Stomach (tissue), 9 donors: Measurements from ENCODE around the gene KIZ. TPM values are rescaled to one million over a fixed set of nuclear protein-coding genes. Genes with fewer than 3 reads are reported as not detected.

Experiments
- DNase-seq, 2 donors: peaks; one replicate each; pipeline versions ENCODE4 v3.0.0 to v3.0.0-alpha.2; 2013 to 2019
- H3K27ac ChIP-seq, 5 donors: fragments of 200-600 bp in 4 of 5; sonication (generic) in 4 of 5; one replicate each; pipeline ENCODE4 v1.5.1; 2013 to 2019; ENCODE audit warnings: mild to moderate bottlenecking in 1 of 5, moderate library complexity in 1 of 5
- H3K27me3 ChIP-seq, 3 donors: fragments of 200-600 bp; sonication (generic); one replicate each; pipeline ENCODE4 v1.5.1; 2017 to 2019; ENCODE audit warnings: mixed run types in 1 of 3
- H3K36me3 ChIP-seq, 4 donors: fragments of 200-600 bp; sonication (generic); 1 replicate in 3 of 4; 2 replicates in 1 of 4; pipeline ENCODE4 v1.5.1; 2016 to 2019
- H3K4me1 ChIP-seq, 4 donors: fragments of 200-600 bp; sonication (generic); one replicate each; pipeline ENCODE4 v1.5.1; 2016 to 2019
- H3K4me3 ChIP-seq, 4 donors: fragments of 200-600 bp; sonication (generic) in 3 of 4; one replicate each; pipeline ENCODE4 v1.5.1; 2016 to 2019; ENCODE audit warnings: mild to moderate bottlenecking in 1 of 4
- H3K9me3 ChIP-seq, 4 donors: fragments of 200-600 bp; sonication (generic); one replicate each; pipeline ENCODE4 v1.5.1; 2016 to 2019
- EP300 ChIP-seq: sonication (generic); formaldehyde crosslinking; IDR thresholded peaks from one replicate; pipeline ENCODE4 v1.6.1; 2017; ENCODE audit warnings: antibody characterized with exemption
- POLR2A ChIP-seq, 4 donors: fragments of 450-650 bp; IDR thresholded peaks; one replicate each; pipeline ENCODE4 v1.6.1; 2016; ENCODE audit warnings: antibody characterized with exemption in 4 of 4, control low read depth in 2 of 4, mild to moderate bottlenecking in 1 of 4, moderate library complexity in 1 of 4
- POLR2AphosphoS5 ChIP-seq, 3 donors: sonication (generic); formaldehyde crosslinking; IDR thresholded peaks; one replicate each; pipeline ENCODE4 v1.6.1; 2016; ENCODE audit warnings: antibody characterized with exemption in 3 of 3
- WGBS, 5 donors: extraction: QIAGEN DNeasy Blood & Tissue Kit in 3 of 5; methylation state at CpG; one replicate each; pipeline versions ENCODE4 v1.1.5 to v1.1.7; 2013 to 2018; 5-methylcytosine and 5-hydroxymethylcytosine counted together
- intact Hi-C: fragments of 100-400 bp; cut with DNase I; formaldehyde crosslinking; loops from one replicate; pipeline ENCODE4 v1.15.1; 2023; ENCODE audit warnings: low total_unique reads
- polyA plus RNA-seq, 3 donors: library from polyadenylated mRNA; stranded (reverse); fragments of 200-250 nt; gene quantifications; one replicate each; pipeline ENCODE4 v1.2.3, GENCODE V29; 2013
- total RNA-seq, 5 donors: library from RNA; depleted of rRNA; stranded (reverse); fragments of >200 nt; gene quantifications; one replicate each; pipeline versions ENCODE4 v1.1.0 to v1.2.3, GENCODE V29; 2014 to 2016
- TF ChIP-seq, protein P1 (sequence below), 7 experiments: fragments of 450-650 bp in 4 of 7; fragments of 200-600 bp in 3 of 7; sonication (generic) in 3 of 7; IDR thresholded peaks; one replicate each; pipeline ENCODE4 v1.5.1; 2016 to 2019; ENCODE audit warnings: antibody characterized with exemption in 7 of 7, control low read depth in 2 of 7, mild to moderate bottlenecking in 1 of 7
- donor health status: healthy with polysubstance abuse.
- donor health status: Bipolar disorder and iron deficiency.
- donor health status: healthy.

Gene KIZ
- total and polyA plus RNA-seq, 8 donors, result 11.7 to 38.2 (median 15.1) TPM

DNA sequence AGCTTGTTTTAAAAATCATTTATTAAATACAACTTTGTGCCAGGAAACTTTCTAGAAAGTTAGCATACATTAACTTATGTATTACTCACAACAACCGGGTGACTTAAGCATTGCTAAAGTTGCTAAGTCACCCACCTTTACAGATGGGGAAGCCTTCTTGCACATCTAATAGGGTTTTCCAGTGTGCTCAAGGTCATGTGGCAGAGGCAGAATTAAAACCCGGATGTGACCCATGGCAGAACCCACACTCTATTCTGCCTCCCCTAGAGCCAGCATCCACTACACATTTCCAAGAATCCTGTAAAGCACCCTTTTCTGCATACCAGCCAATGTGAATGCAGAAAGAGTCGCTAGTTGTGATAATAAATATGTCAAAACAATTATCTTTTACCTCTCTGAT is 33.1 kb upstream of the KIZ start:
- peaks cover 0 to 90% (median 48%) of the 10 kb centered on the region in 3 donors for H3K27me3 ChIP-seq
- DNase-seq, result no peak

DNA sequence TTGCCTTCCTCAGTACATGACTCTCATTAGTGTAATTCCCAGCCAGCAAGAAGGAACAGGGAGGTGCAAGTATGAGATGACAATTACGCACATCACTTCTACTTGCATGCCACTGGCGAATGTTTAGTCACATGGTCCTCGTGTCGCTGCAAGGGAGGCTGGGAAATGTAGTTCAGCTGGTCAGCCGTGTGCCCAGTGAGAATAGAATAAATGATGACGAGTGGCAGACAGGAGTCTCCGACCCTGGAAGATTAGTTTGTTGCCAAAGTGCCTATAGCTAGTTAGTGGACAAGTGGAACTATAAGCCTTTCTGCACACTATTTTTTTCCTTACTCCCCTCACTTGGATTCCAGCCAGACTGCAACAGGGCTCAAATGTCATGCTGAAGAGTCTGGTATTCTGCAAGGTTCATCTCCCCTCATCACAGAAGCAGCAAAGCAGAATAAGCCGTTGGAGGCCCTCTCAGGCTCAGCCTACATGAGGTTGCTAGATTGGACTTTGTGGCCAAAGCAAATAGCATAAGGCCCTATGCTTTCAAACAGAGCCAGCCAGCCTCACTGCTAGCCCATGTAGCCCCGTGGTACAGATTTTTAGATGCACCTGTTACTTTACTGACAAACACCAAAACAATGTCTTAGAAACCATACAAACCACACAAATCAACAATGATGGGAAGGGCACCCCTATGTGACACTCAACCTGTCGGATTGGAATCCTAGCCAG is 29.4 kb upstream of the KIZ start:
- peaks cover 21 to 90% (median 51%) of the 10 kb centered on the region in 3 donors for H3K27me3 ChIP-seq
- DNase-seq, result peak in 1 of 2 donors; percentile 12

More for the DNA sequence above, 33.1 kb upstream of the KIZ start:
- no peak overlapping the region for H3K27ac ChIP-seq
- H3K9me3 ChIP-seq, result no peaks in the 10 kb centered on the region
- H3K36me3 ChIP-seq, result no peaks in the 10 kb centered on the region
- intact Hi-C loops, result no loop called here
- WGBS, 5 donors, result 69 to 85% (median 75%) methylated on average over 3 of the region's 3 CpGs
- TF ChIP-seq POLR2AphosphoS5 (IDR thresholded peaks at IDR 0.05) (no peak), POLR2A (IDR thresholded peaks at IDR 0.05) (no peak), EP300 (no peak)
- TF ChIP-seq, protein P1, sequence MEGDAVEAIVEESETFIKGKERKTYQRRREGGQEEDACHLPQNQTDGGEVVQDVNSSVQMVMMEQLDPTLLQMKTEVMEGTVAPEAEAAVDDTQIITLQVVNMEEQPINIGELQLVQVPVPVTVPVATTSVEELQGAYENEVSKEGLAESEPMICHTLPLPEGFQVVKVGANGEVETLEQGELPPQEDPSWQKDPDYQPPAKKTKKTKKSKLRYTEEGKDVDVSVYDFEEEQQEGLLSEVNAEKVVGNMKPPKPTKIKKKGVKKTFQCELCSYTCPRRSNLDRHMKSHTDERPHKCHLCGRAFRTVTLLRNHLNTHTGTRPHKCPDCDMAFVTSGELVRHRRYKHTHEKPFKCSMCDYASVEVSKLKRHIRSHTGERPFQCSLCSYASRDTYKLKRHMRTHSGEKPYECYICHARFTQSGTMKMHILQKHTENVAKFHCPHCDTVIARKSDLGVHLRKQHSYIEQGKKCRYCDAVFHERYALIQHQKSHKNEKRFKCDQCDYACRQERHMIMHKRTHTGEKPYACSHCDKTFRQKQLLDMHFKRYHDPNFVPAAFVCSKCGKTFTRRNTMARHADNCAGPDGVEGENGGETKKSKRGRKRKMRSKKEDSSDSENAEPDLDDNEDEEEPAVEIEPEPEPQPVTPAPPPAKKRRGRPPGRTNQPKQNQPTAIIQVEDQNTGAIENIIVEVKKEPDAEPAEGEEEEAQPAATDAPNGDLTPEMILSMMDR (IDR thresholded peaks at IDR 0.05), result no peak
- no peak overlapping the region for H3K4me3 ChIP-seq
- H3K4me1 ChIP-seq, result no peaks in the 10 kb centered on the region

DNA sequence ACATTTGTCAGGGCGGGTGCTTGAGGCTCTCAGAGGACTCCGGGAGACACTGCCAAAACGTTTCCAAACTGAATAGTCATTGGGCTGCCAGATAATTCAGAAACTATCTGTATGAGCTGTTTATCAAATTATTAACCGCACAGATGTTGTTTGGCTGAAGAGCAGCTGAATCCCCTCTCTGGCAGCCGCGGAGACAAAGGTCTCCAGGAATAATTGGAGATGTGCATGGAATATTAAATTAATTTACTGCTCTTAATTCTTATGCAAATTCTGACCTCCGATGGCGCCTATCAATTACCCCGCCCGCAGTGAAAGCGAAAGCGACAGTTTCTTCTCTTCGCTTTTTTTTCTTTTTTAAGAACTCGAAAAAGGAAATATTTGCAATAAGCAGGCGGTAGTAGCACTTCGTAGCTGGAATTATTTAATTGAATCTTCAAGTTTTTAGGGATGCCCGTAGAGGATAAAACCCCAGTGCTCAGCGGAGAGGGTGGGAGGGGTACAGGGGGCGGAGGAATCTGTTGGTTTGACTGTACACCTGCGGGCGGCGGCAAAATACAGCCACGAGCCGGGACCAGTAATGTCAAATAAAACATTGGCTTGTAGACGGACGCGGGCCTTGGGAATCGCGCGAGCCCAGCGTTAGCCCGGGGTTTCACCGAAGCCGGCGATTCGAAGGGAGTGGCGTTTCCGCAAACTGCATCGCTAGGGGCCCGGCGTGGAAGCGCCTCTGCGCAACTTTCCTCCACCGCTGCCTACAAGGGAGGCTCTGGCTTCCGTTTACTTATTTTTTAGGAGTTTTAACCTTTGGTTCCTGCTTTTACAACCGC is 25.9 kb upstream of the KIZ start:
- peaks cover 37 to 90% (median 79%) of the 10 kb centered on the region in 3 donors for H3K27me3 ChIP-seq
- no peaks in the 10 kb centered on the region for H3K36me3 ChIP-seq
- DNase-seq, result peak; percentile 55 to 66
- peak overlapping the region; percentile 42 to 52 (median 49) for H3K4me3 ChIP-seq
- H3K9me3 ChIP-seq, result peaks cover 0 to 5% (median 0%) of the 10 kb centered on the region in 4 donors
- peak overlapping the region in 1 of 5 donors; percentile 25 for H3K27ac ChIP-seq
- H3K4me1 ChIP-seq, result peaks cover 28 to 47% (median 43%) of the 10 kb centered on the region in 4 donors
- intact Hi-C loops, result no loop called here
- TF ChIP-seq POLR2AphosphoS5 (IDR thresholded peaks at IDR 0.05) (no peak), EP300 (no peak), POLR2A (IDR thresholded peaks at IDR 0.05) (no peak)
- TF ChIP-seq, protein P1 (IDR thresholded peaks at IDR 0.05), result no peak
- WGBS, 5 donors, result 3 to 5% (median 3%) methylated on average over 44 to 46 of the region's 46 CpGs

More for the DNA sequence above, 29.4 kb upstream of the KIZ start:
- 35 to 41% (median 36%) methylated on average over 10 of the region's 10 CpGs for WGBS, 5 donors
- H3K4me3 ChIP-seq, result no peak overlapping the region
- H3K27ac ChIP-seq, result no peak overlapping the region
- no peaks in the 10 kb centered on the region for H3K9me3 ChIP-seq
- H3K4me1 ChIP-seq, result peaks cover 15 to 22% (median 20%) of the 10 kb centered on the region in 4 donors
- intact Hi-C loops, result no loop called here
- H3K36me3 ChIP-seq, result no peaks in the 10 kb centered on the region
- TF ChIP-seq POLR2A (IDR thresholded peaks at IDR 0.05) (no peak), EP300 (no peak), POLR2AphosphoS5 (IDR thresholded peaks at IDR 0.05) (no peak)
- TF ChIP-seq, protein P1 (IDR thresholded peaks at IDR 0.05), result no peak
